Adipocyte (in vitro differentiated cells): ENCODE data around the gene TUFT1.

Experiments used
- DNase-seq: peaks from one replicate; pipeline ENCODE4 v3.0.0-alpha.2; 2015; ENCODE audit warnings: low read depth
- H3K27me3 ChIP-seq: replicated peaks from 2 replicates; pipeline ENCODE4 v1.7.0; 2013; ENCODE audit warnings: mild to moderate bottlenecking, low read length, moderate library complexity; ENCODE audit not compliant: control insufficient read depth, insufficient read depth
- H3K36me3 ChIP-seq: 2 replicates; pipeline ENCODE4 v1.7.0; 2013; ENCODE audit warnings: low read length, mild to moderate bottlenecking, moderate library complexity; ENCODE audit not compliant: control insufficient read depth, insufficient read depth, severe bottlenecking
- H3K4me1 ChIP-seq: 2 replicates; pipeline ENCODE4 v1.7.0; 2013; ENCODE audit warnings: mild to moderate bottlenecking, low read length, moderate library complexity; ENCODE audit not compliant: control insufficient read depth, insufficient read depth
- H3K4me3 ChIP-seq: 2 replicates; pipeline ENCODE4 v1.7.0; 2013; ENCODE audit warnings: mild to moderate bottlenecking, low read length, moderate library complexity
- H3K9ac ChIP-seq: 2 replicates; pipeline ENCODE4 v1.7.0; 2013; ENCODE audit warnings: mild to moderate bottlenecking, low read length, moderate library complexity
- H3K9me3 ChIP-seq: 2 replicates; pipeline ENCODE4 v1.7.0; 2013; ENCODE audit warnings: mild to moderate bottlenecking, low read length, moderate library complexity; ENCODE audit not compliant: control insufficient read depth

Gene TUFT1

DNA sequence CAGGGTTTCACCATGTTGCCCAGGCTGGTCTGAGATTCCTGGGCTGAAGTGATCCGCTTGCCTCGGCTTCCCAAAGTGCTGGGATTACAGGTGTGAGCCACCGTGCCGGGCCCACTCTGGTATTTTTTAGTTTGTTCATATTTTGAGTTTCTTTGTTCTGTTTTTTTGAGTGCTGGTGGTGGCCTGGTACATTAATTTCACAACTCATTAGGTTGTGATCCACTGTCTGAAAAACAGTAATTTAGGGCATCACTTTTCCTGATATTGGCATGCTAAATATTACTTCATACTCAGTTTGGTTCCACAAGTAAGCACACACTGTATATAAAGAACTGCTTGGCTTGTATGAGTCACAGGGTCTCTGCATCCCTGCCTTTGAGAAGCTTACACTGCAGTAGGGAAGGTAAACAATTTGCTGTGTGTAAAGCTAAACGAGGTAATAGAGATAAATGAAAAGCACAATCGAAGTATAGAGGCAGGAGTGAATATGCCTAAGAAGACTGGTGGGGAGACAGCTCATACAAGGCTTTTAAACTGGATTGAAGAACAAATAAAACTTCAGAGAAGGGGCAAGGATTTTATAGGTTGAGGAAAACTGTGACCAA lies 79.5 kb downstream of the TUFT1 start:
- DNase-seq = peak; percentile 69
- Histone ChIP-seq H3K4me3 (peak overlapping the region; percentile 58), H3K27me3 (no peaks in the 10 kb centered on the region), H3K36me3 (no peaks in the 10 kb centered on the region), H3K9me3 (no peaks in the 10 kb centered on the region), H3K4me1 (peaks cover 35% of the 10 kb centered on the region), H3K9ac (peak overlapping the region; percentile 1)

DNA sequence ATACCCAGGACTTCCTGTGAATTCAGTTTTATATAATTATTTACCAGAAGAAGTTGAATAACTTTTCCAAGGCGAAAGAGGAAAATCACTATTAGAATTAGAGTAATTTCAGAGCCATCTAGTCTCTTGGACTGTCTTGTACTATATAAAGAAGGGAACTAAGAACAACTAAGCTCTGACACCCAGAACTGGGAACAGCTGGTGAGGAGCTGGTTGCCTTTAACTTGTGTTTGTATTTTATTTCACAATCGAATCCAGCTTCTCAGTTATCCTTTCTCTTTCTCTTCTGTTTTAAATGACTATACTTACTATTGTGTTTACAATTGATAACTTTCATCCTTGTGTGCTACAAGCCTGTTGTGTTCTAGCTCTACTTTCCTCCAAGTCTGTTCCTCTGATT lies 80.2 kb downstream of the TUFT1 start:
- peak overlapping the region; percentile 1 for H3K9ac ChIP-seq
- H3K4me3 ChIP-seq = peak overlapping the region; percentile 58
- H3K27me3 ChIP-seq = no peaks in the 10 kb centered on the region
- DNase-seq = peak; percentile 71
- no peaks in the 10 kb centered on the region for H3K9me3 ChIP-seq
- peaks cover 35% of the 10 kb centered on the region for H3K4me1 ChIP-seq
- H3K36me3 ChIP-seq = no peaks in the 10 kb centered on the region

DNA sequence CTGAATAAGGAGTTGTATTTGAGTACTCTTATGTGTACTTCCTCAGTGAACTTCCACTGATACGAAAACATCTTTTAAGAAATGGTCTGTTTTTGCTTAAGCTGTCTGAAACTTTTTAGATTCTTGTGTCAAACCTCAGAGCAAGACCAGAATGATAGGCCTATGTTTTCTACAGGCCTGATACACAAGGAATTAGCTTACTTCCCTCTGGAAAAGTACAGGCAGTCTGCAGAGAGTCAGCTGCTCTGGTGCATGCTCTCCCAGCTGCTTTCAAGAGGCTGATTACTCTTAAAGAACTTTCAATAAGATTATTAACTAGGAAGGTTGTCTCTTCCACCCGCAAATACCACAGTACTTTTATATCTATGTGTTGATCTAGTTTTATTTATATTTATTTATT lies 81.2 kb downstream of the TUFT1 start:
- peak overlapping the region; percentile 50 for H3K9ac ChIP-seq
- DNase-seq = peak; percentile 45
- no peaks in the 10 kb centered on the region for H3K9me3 ChIP-seq
- no peak overlapping the region for H3K4me3 ChIP-seq
- H3K4me1 ChIP-seq = peaks cover 35% of the 10 kb centered on the region
- no peaks in the 10 kb centered on the region for H3K36me3 ChIP-seq
- H3K27me3 ChIP-seq = no peaks in the 10 kb centered on the region

DNA sequence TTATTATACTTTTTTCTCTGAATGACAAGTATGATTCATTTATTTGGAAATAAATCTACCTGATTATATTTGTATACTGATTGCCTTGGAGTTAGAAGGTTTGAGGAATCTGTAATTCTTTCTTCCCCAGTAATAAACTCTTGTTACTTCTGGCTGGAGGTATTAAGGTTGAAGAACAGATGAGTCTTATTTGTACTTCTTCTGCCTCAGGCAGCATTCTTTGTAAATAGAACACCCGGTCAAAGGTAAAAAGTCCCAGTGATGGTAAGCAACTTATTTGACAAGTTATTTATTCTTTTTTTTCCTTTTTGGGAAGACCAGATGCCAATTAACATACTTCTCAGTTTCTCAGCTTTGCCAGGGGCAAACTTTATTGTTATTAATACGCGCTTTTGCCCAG lies 84.7 kb downstream of the TUFT1 start:
- Histone ChIP-seq H3K36me3 (no peaks in the 10 kb centered on the region), H3K9me3 (no peaks in the 10 kb centered on the region), H3K27me3 (no peaks in the 10 kb centered on the region), H3K9ac (no peak overlapping the region), H3K4me1 (peaks cover 21% of the 10 kb centered on the region), H3K4me3 (no peak overlapping the region)
- no peak for DNase-seq

DNA sequence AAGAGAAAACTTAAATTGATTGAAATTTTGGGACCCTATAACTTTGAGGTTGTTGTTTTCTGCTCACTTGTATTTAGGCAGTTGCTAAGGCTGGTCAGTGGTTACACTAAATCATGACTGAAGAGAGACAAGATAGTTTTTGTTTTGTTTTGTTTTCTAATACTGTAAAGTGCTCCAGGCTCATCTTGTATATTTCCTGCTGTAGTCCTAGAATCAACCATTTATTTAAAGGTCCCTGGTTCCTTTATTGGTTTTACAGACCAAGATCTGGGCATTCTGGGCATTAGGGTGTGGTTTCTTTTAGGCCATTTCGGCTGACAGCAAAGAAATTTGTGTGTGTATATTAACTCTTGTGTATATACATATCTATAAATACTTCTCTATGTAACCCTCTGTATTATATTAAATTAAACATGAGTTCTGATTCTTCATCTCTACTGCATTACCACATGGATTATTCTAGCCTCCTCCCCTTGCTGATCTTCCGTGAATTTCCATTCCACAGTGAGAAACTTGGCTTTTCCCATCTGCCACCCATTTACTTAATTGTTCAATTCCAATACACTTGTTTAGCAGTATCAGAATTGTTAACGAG lies 86.7 kb downstream of the TUFT1 start:
- no peaks in the 10 kb centered on the region for H3K27me3 ChIP-seq

DNA sequence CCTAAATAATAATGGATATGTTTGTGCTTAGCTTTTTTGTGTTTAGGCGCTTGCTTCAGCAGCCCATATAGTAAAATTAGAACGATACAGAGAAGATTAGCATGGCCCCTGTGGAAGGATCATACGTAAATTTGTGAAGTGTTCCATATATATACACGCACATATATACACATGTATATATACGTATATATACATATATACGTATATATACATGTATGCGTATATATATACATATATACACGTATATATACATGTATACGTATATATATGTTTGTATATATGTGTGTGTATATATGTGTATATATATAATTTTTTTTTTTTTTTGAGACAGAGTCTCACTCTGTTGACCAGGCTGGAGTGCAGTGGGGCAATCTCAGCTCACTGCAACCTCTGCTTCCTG lies 89.2 kb downstream of the TUFT1 start:
- H3K9me3 ChIP-seq = no peaks in the 10 kb centered on the region
- DNase-seq = no peak
- H3K9ac ChIP-seq = no peak overlapping the region
- H3K4me1 ChIP-seq = no peaks in the 10 kb centered on the region
- H3K36me3 ChIP-seq = no peaks in the 10 kb centered on the region
- H3K27me3 ChIP-seq = no peaks in the 10 kb centered on the region
- no peak overlapping the region for H3K4me3 ChIP-seq

More for the DNA sequence above, 86.7 kb downstream of the TUFT1 start:
- Histone ChIP-seq H3K36me3 (no peaks in the 10 kb centered on the region), H3K9me3 (no peaks in the 10 kb centered on the region), H3K4me3 (no peak overlapping the region), H3K4me1 (peaks cover under 1% of the 10 kb centered on the region), H3K9ac (no peak overlapping the region)
- no peak for DNase-seq
